Measurements from ENCODE around the gene RARA.

Gene RARA

DNA sequence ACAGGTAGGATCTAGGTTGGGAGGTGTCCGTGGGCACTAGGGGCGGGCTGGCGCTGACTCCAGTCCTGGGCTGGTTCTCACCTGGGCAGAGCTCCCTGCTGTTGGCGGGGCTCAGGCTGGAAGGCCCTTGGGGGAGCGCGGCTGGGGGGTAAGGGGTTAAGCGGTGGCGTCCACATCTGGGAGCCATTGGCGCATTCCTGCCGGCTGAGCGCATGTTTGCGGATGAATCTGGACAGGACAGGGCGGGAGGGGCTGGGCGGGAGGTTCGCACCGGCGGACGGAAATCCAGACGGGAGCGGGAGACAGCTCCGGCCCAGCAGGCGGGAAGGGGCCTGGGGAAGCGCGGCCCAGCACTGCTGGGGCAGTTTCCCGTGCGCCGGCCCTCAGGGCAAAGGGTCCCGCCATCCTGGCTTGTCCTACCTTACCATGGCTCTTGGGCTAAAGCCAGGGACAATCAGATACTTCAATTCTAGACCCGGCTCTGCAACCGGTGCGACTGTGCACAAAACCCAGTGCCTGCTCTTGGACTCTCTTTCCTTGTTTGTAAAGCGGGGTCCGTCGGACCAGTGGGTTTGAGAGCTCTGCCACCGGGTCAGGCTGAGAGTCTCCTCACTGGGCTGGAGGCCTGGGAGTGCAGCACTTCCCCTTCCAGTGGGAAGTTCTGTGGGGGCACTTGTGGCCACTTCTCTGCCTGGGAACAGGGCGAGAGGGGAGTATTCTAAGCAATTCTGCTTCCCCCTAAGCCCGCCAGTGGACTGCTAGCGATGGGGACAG is 7.8 kb downstream of the RARA start:
- FAIRE-seq = no peak

DNA sequence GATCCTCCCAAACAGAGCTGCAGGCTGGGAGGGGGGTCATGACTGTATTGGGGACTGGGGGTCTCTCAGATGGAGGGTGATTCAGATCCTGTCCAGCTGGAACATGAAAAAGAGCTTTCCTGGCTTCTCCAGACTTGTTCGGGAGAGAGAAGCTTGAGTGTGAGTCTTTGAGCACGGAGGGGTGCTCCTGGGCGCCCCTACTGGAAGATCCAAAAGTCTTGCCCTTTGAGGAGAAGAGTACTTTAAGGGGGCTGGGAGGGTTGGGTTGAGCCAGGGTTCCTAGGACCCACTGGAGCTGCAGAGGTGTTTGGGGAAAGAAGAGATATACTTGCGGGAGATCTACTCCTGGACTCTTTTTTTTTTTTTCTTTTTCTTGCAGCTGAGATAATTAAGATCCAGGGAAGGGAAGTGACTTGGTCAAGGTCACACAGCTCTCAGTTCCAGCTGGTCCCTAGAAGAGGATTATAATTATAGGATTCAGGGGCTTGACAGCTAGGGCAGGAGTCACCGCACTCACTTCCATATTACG is 8.4 kb downstream of the RARA start:
- no peak for FAIRE-seq

DNA sequence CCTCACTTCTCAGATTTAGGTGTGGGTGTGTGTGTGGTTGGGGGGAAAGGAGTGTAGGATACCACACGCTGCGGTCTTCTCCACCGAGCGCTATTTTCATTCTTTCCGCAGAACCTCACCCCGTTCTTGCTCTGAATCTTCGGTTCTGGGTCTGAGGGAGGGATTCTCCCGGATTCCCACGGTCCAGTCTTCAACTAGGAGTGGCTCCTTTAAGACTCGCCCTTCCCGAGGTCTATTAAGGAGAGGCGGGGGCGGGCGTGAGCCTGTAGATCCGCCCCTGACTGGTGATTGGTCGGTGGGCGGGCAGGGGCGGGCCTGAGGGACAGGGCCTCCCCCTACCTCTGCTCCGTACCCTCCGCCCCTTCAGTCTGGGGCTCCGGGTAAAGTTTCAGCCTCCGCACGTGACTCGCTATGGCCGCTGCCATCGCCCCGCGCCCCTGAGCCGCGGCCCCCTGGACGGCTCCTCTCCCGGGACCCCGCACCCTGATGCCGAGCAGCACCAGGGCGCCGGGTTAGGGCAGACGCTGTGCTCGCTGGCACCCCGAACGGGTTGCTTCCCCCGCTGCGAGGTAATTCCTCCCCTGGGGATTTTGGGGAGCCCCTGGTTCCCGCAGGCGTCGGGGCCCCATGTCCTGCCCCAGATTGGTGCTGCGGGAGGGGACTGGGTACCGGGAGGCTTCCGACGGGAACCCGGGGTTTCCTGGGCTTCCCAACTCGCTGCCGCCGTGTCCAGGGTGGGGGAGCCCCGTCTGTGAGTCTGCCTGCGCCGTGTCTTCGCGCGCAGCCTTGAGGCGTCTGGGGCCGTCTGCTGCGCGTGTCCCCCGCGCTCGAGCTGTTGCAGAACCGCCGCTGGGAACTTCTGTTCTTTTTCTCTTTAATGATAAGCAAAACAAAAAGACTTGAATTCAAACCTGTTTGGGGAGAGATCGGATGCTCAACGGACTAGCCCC is 9.2 kb downstream of the RARA start:
- FAIRE-seq = no peak

DNA sequence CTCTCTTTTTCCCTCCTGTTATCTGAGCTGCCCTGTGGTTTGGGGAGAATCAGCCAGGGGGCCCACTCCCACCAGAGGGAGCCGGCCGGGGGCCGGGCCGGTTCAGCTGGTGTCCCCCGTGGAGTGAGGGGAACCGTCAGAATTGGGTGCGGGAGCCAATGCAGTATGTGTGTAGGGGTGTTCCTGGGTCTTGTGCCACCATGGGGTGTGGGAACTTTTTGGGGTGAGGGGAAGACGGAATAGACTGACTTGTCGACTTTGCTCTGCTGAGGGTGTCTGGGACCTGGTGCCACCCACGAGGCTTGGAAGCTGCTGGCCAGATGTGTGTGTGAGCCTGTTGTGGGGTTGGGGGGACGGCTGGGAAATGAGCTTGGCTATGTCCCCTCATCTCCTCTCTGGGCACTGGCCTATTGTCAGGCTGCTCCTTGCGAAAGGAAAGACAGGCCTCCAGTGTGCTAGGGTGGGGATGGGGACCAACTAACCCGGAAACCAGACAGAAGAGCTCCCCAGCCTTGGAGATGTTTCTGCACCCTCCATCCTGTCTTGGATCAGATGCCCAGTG is 9.9 kb downstream of the RARA start:
- no peak for FAIRE-seq

DNA sequence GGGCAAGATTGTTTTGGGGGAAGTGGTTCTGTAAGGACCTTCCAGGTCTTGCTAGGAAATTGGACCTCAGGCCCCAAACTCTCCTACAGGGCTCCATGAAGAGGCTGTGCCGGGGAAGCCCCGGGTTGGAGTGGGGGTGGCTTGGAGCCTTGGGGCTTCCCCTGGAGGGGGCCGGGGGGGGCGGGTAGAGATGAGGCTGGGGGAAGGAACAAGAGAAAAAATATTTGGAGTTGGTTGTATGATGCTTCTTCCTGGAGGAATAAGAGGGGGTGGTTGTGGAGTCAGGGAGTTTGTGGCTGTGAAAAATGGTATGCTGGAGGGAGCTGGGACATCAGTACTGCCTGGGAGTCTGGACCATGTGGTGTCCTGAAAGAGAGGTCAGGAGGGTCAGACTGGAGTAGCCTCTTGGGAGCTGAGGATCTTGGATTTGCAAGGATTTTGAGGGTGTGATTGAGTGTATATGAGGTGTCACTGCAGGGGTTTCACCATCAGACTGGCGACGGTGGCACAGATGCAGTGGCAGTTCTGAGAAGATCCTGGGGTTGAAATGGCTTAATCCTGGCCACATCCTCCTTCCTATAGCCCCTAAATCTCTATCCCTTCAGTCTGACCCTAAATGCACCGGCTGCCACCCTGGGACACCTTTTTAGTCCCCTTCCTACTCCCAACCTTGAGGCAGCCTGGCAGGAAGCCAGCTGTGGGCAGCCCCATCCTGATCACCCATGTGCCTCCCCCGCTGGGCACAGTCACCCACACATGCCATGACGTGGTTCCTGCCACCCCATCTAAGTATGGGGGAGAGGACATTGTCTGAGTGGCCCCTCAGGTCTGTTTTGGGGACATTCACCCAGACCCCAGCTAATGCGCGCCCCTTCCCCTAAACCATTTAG is 10.9 kb downstream of the RARA start:
- FAIRE-seq = no peak

DNA sequence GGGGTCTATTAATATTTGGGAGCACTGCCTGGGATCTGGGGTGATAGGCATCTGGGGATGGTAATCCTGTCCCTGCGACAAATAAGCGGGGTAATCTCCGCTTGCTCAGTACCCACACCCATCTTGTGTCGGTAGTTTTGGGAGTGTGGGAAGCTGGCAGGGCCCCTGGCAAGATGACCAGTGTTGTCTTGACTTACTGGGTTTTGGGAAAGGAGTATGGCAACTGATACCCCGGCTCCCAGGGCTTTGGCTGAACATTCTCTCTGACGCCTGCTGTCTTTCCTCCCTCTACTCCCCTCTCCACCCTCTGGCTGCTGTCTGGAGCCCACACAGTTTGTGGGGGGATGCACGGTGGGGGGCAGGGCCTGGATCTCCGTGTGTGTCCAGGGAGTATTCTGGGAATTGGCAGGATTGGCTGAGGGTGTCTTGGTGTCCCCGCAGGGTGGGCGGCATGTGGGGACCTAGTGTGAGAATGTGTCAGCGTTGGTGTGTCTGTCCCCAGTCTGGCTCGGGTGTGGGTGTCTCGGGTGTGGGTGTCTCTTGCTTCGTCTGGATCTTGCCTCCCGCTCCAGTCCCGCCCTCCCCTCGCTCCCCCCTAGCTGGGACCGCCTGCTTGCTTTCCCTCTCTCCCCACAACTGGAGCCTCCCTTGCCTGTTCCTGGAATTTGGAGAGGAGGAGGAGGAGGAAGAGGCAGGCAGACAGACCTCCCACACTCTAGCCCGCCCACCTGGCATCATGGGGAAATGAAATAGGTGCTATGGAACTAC is 12.0 kb downstream of the RARA start:
- no peak for FAIRE-seq

DNA sequence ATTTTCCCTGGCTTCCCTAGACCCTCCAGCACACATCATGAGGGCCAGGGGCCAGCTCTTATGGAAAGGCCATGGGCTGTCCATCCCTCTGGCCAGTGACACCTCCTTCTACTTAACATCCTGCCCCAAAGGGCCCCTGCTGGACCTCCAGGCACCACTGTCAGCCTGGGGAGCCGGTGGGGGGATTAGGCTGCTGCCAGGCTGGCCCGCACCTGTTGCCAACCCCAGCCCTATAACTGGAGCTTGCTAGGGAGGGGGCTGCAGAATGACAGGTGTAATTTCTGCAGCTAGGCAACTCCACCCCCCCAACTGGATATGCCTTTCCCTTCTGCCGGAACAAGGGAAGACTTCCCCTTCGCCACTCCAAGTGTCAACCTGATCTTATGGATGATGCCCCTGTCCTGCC is 12.5 kb downstream of the RARA start:
- no peak for FAIRE-seq

DNA sequence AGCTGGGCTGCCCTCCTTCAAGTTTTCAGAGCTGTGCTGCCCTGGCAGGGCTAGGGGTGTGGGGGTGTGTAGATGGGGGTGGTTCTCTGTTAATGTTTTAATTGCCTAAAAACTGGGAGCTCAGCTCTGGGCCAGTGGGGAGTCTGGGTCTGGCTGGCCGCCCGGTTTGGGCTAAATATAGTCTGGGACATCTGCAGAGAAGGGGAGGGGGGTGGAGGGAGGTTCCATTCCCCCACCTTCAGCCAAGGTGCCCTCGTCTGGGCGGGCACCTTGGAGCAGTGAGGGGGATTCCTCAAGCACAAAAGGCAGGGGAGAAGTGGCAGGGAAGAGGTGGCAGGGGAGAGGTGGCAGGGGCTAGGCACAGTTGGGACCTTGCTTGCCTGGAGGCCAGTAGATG is 13.0 kb downstream of the RARA start:
- no peak for FAIRE-seq

DNA sequence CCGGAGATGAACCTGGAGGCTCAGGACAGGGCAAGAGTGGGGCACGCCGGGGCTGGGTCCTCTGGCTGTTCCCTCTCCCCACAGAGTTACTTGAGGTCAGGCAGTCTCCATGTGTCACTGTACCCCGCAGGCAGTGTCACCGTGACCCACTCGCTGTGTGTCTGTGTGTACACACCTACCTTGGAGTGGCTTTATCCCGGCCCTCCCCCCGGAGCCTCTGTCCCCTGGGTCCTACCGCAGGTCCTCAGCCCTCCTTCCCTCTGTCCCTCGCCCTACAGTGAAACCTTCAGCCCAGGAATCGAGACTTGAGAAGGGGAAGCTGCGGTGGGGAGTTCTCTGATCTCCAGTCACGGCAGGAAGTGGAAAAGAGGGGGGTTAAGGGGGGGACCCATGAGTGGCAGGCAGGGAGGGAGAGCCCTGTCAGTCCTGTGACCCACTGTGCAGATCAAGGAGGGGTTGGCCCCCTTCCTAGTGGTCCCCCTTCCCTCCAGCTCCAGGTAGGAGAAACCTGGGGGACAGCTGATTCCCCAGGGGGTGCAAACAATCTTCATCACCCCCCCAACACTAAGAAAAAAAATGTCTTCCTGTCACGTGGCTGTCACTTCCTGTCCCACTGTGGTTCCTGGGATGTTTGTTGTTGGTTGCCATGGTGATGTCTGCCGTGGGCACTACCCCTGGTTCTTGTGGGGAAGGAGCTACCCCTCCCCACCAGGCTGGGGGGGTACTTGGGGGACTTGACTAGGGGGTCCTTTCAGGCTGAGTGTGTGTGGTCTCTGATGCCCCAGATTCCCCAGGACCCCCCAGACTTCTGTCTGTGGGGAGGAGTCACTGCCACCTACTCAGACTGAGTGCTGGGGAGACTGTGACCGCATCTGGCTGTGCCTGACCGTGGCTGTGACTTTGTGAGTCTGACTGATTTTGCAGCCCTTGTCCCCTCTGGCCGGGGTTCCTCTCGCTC is 13.7 kb downstream of the RARA start:
- FAIRE-seq = no peak

DNA sequence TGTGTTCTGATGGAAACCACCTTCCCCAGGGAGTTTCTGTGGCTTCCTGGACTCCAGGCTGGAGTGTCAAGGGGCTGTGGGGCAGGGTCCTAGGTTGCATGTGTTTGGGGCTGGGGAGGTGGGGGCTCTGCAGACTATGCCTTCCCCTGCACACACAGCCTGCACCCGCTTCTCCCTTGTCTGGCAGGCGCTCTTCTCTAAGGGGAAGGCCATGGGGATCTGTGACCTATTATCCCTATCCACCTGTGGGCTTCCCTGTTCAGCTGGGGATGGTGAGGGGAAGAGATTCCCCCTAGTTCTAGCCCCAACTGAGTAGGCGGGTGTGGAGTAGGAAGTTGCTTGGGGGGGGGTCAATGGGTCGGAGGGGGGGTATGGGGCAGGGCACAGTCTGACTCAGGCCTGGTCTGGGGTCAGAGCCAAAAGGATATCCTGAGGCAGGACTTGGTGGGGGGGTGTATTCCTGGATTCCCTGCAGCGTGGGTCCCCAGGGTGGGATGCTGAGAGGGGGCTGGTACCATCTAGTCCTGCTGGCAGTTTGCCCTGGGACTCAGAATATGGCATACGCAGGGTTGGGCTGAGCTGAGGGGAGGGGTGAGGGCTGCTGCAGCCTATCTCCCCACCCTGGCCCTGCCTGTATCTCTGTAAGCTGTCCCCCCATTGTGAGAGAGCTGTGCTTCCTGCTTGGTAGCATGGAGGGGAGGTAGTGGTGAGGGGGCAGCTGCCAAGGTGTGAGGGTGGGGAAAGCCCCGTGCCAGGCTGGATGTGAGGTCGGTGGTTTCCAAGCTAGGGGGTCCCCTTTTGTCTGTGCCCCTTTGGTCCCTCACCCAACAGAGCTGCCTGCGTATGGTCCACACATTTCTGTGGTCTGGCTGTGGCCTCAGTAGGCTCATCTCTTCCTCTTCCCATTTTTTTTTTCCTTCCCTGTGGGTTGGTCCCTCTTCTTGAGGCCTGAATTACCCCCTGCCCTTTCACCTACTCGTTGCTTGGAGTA is 14.7 kb downstream of the RARA start:
- FAIRE-seq = no peak

DNA sequence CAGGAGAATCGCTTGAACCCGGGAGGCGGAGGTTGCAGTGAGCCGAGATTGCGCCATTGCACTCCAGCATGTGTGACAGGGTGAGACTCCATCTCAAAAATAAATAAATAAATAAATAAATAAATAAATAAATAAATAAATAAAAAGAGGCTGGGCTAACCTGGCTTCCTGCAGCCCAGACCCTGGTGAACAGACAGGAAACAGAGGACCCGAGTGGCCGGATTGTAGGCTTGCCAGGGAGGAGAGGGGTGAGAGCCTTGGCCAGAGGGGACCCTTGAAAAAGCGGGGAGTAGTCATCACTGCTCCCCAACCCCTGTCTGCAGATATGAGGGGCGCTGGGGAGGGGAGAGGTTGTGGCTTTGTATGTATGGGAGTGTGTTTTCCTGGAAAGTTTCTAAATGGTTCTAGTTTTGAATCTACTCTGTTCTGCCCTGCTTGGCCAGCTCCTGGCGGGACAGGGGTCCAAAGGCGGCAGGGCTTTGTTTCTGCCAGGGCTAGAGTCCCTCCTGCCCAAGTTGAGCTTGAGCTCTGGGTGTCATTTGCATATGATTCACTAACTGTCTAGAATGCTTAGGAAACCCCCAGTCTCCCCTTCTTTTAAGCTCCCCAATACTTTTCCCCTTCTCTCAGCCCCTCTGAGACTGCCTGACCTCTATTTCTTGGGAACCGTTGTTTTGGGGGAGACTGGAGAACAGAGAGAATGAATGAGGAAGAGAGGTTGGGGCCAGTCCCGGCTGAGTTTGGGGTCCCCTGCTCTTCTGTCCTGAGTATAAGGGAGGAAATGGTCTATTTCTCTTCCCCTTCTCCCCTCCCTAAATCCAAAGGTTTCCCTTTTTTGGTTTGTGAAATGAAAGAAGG is 16.4 kb downstream of the RARA start:
- FAIRE-seq = no peak

DNA sequence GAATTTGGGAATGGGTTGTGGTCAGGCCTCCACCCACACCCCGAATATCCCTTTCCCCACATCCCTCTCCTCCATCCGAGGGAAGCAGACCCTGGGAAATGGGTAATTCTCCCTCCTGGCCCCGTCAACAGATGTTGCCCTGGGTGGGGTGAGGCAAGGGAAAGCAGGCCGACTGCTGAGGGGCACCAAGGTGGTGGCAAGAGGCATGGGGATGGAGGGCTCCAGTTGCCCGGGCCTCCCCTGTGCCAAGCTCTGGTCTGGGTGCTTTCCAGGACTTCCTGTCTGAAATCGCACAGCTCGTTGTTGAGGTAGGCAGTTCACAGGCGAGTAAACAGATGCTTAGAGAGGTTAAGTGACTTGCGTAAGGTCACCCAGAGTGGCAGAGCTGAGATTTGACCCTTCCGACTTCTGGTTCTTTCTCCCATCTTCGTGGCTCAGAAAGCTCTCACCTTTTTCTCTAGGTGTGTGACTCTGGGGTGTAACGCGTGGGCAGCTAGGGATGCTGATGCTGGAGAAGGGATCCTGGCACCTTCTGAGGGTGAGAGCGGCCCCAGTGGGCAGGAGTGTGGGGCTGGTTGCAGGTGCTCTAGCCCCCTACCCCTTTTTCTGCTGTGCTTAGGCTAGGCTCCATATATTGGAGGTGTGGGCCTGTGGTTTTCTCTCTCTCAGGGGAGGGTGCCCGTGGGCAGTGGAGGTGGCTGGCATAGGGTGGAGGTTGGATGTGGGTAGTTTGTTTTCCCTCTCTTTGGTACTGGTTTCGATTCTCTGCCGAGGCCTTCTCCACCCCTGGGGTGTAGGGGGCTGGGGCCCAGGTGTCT is 17.2 kb downstream of the RARA start:
- FAIRE-seq = no peak

DNA sequence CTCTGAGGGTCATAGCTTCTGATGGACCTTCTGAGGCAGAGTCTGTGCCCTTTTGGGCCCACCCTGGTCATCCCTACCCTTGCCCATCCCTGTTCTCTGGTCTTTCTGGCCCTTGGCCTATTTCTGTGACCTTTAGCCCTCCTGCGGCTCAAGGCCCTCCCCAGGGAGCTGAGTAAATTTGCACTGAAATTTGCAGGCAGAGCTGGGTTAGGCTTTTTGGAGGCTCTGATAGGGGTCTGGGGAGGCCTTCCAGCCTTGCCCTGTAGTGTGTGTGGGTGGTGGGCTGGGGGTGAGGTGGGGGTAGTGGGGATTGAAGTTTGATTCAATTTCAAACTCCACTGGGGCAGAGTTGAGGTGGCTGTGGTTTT is 17.8 kb downstream of the RARA start:
- FAIRE-seq = no peak

DNA sequence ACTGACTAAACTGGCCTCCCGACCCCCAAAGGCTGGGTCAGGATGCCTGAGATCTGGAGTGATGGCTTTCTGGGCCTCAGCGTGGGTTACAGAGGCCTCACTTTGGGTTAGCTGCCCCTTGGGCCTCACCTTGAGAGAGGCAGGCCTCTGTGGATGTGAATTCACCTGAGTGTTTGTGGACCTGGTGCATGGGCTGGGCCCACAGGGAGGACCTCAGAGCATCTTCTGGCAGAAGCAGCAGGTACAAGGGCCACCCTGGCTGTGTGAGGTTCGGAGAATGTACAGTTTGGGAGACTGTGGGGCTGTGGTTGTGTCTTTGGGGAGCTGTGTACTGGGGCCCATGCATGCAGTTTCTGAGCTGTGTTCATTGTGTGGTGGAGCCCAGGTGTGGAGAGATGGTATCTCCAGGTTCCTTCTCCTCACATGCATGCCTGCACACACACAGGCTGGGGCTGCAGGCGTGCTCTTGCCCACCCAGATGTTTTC is 18.3 kb downstream of the RARA start:
- FAIRE-seq = no peak

DNA sequence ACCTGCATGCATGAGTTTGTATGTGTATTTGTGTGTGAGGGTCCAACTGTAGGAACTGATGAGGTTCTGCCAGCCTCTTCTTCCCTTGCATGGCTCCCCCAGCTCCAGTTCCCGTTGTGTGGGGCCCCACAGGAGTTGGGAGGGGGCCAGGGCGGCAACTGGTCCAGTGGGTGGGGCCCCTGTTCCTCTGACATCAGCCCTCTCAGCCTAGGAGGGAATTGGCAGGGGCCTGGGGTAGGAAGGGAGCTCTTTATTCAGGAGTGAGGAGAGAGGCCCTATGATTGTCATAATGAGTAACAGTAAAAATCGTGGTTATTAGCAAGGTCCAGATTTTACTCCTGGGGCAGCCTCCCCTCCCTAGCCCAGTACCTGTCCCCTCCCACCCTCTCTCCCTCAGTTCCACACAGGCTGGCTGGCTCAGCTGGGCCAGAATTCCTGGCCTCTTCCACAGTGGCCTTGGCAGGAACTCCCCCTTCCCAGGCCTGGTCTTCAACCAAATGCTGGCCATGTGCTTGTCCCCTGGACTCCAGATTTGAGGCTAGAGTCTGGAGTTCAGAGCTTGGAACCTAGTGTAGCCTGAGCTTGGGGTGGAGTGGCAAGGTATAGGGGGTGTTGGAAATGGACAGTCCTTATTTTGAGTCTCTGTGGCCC is 18.9 kb downstream of the RARA start:
- FAIRE-seq = no peak

DNA sequence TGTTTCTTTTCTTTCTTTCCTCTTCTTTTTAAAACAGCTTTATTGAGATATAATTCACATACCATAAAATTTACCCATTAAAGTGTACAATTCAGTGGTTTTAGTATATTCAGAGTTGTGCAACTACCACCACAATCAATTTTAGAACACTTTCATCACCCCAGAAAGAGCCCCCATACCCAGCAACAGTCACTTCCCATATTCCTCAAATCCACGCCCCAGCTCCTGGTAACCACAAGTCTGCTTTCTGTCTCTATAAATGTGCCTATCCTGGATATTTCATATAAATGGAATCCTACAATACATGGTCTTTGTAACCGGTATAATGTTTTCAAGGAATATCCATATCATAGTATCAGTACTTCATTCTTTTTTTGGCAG is 19.4 kb downstream of the RARA start:
- FAIRE-seq = no peak

Data from colon (tissue), 2 donors.